WTC11 (cell line): ENCODE measurements around the gene ATXN3L. TPM values are rescaled to one million over a fixed set of nuclear protein-coding genes. Genes with fewer than 3 reads are reported as not detected.

Experiments
- ATAC-seq: fragments of 200-7000 bp; cut with Tn5 transposase; 2 replicates; pipeline ENCODE4 v1.10.0; 2021; ENCODE audit warnings: mild to moderate bottlenecking, moderate library complexity
- CTCF ChIA-PET: fragments of 300-600 bp; sonication (Branson Sonifier 250); formaldehyde crosslinking; loops from one replicate; lab custom pipeline; 2021; ENCODE audit warnings: antibody characterized with exemption; lab: Charles Lee
- POLR2A ChIA-PET: fragments of 350-600 bp; sonication (Branson Sonifier 250); formaldehyde crosslinking; loops from one replicate; lab custom pipeline; 2021; ENCODE audit warnings: antibody characterized with exemption; lab: Charles Lee
- DNase-seq: peaks from one replicate; pipeline ENCODE4 v3.0.0; 2021; ENCODE audit warnings: low spot score
- H3K27ac Mint-ChIP-seq: 2 replicates; pipeline ENCODE4 v1.8.0; 2021; ENCODE audit warnings: mixed read lengths
- H3K27me3 Mint-ChIP-seq: 2 replicates; pipeline ENCODE4 v1.8.0; 2021; ENCODE audit warnings: low read depth, mild to moderate bottlenecking, moderate library complexity, mixed read lengths
- H3K36me3 Mint-ChIP-seq: 2 replicates; pipeline ENCODE4 v1.8.0; 2021; ENCODE audit warnings: mixed read lengths
- H3K4me1 Mint-ChIP-seq: 2 replicates; pipeline ENCODE4 v1.8.0; 2022; ENCODE audit warnings: mixed read lengths
- H3K4me3 Mint-ChIP-seq: 2 replicates; pipeline ENCODE4 v1.8.0; 2021; ENCODE audit warnings: mild to moderate bottlenecking, moderate library complexity, mixed read lengths
- H3K9me3 Mint-ChIP-seq: 2 replicates; pipeline ENCODE4 v1.8.0; 2021; ENCODE audit warnings: mixed read lengths
- CREM ChIP-seq: sonication (generic); formaldehyde crosslinking; IDR thresholded peaks from 2 replicates; pipeline ENCODE4 v1.8.1; 2022; ENCODE audit warnings: mild to moderate bottlenecking, missing genetic modification reagents, moderate library complexity
- ELF4 ChIP-seq: sonication (generic); formaldehyde crosslinking; IDR thresholded peaks from 2 replicates; pipeline ENCODE4 v1.8.1; 2022; ENCODE audit warnings: low read depth, mild to moderate bottlenecking, moderate library complexity, missing genetic modification reagents
- EMX1 ChIP-seq: fragments of 250-450 bp; sonication (Bioruptor Pico); IDR thresholded peaks from 2 replicates; pipeline ENCODE4 v1.8.0; 2021; ENCODE audit warnings: mild to moderate bottlenecking
- FOXP1 ChIP-seq: sonication (generic); formaldehyde crosslinking; IDR thresholded peaks from 2 replicates; pipeline ENCODE4 v1.8.0; 2022; ENCODE audit warnings: missing genetic modification reagents, mild to moderate bottlenecking, moderate library complexity, borderline replicate concordance
- IRF2 ChIP-seq: sonication (generic); formaldehyde crosslinking; IDR thresholded peaks from 2 replicates; pipeline ENCODE4 v1.8.0; 2022; ENCODE audit warnings: low read depth, missing genetic modification reagents, borderline replicate concordance
- MXD4 ChIP-seq: fragments of 250-450 bp; sonication (Bioruptor Pico); IDR thresholded peaks from 2 replicates; pipeline ENCODE4 v1.8.0; 2021; ENCODE audit warnings: mild to moderate bottlenecking, moderate library complexity, borderline replicate concordance
- NFYB ChIP-seq: sonication (generic); formaldehyde crosslinking; conservative IDR thresholded peaks from 2 replicates; pipeline ENCODE4 v1.8.0; 2022; ENCODE audit warnings: low read depth, missing genetic modification reagents
- ZBTB21 ChIP-seq: sonication (generic); formaldehyde crosslinking; IDR thresholded peaks from 2 replicates; pipeline ENCODE4 v1.8.1; 2023; ENCODE audit warnings: mild to moderate bottlenecking, missing genetic modification reagents, borderline replicate concordance
- ZNF263 ChIP-seq: sonication (generic); formaldehyde crosslinking; IDR thresholded peaks from 2 replicates; pipeline ENCODE4 v1.8.1; 2022; ENCODE audit warnings: low read depth, mild to moderate bottlenecking, moderate library complexity, missing genetic modification reagents
- ZNF416 ChIP-seq: fragments of 250-450 bp; sonication (Bioruptor Pico); IDR thresholded peaks from 2 replicates; pipeline ENCODE4 v1.9.0; 2021; ENCODE audit warnings: mild to moderate bottlenecking, inconsistent platforms
- total RNA-seq: library from RNA; stranded (reverse); gene quantifications from 3 replicates; pipeline ENCODE4 v1.2.3, GENCODE V29; 2021
- TF ChIP-seq, protein P1 (sequence below): sonication (generic); formaldehyde crosslinking; IDR thresholded peaks from 2 replicates; pipeline ENCODE4 v1.8.0; 2022; ENCODE audit warnings: mild to moderate bottlenecking, missing genetic modification reagents
- TF ChIP-seq, protein P2 (sequence below): sonication (generic); formaldehyde crosslinking; IDR thresholded peaks from 2 replicates; pipeline ENCODE4 v1.8.0; 2023; ENCODE audit warnings: missing genetic modification reagents, mild to moderate bottlenecking, borderline replicate concordance
- TF ChIP-seq, protein P3 (sequence below): sonication (generic); formaldehyde crosslinking; IDR thresholded peaks from 2 replicates; pipeline ENCODE4 v1.8.1; 2023; ENCODE audit warnings: mild to moderate bottlenecking, missing genetic modification reagents, moderate library complexity
- TF ChIP-seq, protein P4 (sequence below): sonication (generic); formaldehyde crosslinking; IDR thresholded peaks from 2 replicates; pipeline ENCODE4 v1.8.1; 2022; ENCODE audit warnings: mild to moderate bottlenecking, missing genetic modification reagents, moderate library complexity, borderline replicate concordance
- TF ChIP-seq, protein P5 (sequence below): sonication (generic); formaldehyde crosslinking; IDR thresholded peaks from 2 replicates; pipeline ENCODE4 v1.8.1; 2022; ENCODE audit warnings: mild to moderate bottlenecking, moderate library complexity, missing genetic modification reagents
- TF ChIP-seq, protein P6 (sequence below): sonication (generic); formaldehyde crosslinking; IDR thresholded peaks from 2 replicates; pipeline ENCODE4 v1.8.0; 2022; ENCODE audit warnings: mild to moderate bottlenecking, missing genetic modification reagents
- TF ChIP-seq, protein P7 (sequence below): sonication (generic); formaldehyde crosslinking; IDR thresholded peaks from 2 replicates; pipeline ENCODE4 v1.8.0; 2023; ENCODE audit warnings: mild to moderate bottlenecking, missing genetic modification reagents
- TF ChIP-seq, protein P8 (sequence below): sonication (generic); formaldehyde crosslinking; IDR thresholded peaks from 2 replicates; pipeline ENCODE4 v1.8.1; 2023; ENCODE audit warnings: mild to moderate bottlenecking, missing genetic modification reagents
- TF ChIP-seq, protein P9 (sequence below): sonication (generic); formaldehyde crosslinking; IDR thresholded peaks from 2 replicates; pipeline ENCODE4 v1.8.1; 2023; ENCODE audit warnings: mild to moderate bottlenecking, missing genetic modification reagents, borderline replicate concordance

Gene ATXN3L
- total RNA-seq, 1 experiment from 2014 or later, result not detected

DNA sequence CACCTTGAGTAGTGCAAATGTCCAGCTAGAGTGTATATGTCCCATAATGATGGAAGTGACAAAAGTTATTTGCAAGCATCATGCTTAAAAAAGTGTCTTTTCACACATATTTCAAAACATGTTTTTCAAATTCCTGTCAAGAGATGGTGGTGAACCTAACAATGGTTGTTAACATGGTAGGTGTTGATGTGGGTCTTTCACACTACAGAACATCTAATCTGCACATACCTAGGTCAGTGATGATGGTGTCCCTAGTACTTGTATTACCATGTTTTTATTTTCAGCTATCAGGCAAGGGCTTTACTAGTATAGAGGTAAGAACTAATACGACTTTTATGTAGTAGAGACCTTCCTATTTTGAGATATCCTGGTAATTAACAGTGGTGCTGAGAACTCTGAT is 3.4 kb upstream of the ATXN3L start:
- no peaks in the 10 kb centered on the region for H3K27me3 Mint-ChIP-seq
- CTCF ChIA-PET, result no interaction called here
- H3K27ac Mint-ChIP-seq, result no peak overlapping the region
- H3K9me3 Mint-ChIP-seq, result peaks cover 5% of the 10 kb centered on the region; the same call in 1 of the 2 replicates
- H3K4me3 Mint-ChIP-seq, result no peak overlapping the region
- DNase-seq, result no peak
- no peaks in the 10 kb centered on the region for H3K36me3 Mint-ChIP-seq
- TF ChIP-seq FOXP1 (CRISPR knock-in tag) (no peak), MXD4 (no peak), ELF4 (no peak), EMX1 (CRISPR knock-in tag) (no peak), CREM (no peak), NFYB (CRISPR knock-in tag) (no peak), ZNF416 (CRISPR knock-in tag) (no peak), ZNF263 (CRISPR knock-in tag) (no peak), ZBTB21 (no peak), IRF2 (no peak)
- TF ChIP-seq, protein P1, sequence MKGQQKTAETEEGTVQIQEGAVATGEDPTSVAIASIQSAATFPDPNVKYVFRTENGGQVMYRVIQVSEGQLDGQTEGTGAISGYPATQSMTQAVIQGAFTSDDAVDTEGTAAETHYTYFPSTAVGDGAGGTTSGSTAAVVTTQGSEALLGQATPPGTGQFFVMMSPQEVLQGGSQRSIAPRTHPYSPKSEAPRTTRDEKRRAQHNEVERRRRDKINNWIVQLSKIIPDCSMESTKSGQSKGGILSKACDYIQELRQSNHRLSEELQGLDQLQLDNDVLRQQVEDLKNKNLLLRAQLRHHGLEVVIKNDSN, result no peak
- TF ChIP-seq, protein P2, sequence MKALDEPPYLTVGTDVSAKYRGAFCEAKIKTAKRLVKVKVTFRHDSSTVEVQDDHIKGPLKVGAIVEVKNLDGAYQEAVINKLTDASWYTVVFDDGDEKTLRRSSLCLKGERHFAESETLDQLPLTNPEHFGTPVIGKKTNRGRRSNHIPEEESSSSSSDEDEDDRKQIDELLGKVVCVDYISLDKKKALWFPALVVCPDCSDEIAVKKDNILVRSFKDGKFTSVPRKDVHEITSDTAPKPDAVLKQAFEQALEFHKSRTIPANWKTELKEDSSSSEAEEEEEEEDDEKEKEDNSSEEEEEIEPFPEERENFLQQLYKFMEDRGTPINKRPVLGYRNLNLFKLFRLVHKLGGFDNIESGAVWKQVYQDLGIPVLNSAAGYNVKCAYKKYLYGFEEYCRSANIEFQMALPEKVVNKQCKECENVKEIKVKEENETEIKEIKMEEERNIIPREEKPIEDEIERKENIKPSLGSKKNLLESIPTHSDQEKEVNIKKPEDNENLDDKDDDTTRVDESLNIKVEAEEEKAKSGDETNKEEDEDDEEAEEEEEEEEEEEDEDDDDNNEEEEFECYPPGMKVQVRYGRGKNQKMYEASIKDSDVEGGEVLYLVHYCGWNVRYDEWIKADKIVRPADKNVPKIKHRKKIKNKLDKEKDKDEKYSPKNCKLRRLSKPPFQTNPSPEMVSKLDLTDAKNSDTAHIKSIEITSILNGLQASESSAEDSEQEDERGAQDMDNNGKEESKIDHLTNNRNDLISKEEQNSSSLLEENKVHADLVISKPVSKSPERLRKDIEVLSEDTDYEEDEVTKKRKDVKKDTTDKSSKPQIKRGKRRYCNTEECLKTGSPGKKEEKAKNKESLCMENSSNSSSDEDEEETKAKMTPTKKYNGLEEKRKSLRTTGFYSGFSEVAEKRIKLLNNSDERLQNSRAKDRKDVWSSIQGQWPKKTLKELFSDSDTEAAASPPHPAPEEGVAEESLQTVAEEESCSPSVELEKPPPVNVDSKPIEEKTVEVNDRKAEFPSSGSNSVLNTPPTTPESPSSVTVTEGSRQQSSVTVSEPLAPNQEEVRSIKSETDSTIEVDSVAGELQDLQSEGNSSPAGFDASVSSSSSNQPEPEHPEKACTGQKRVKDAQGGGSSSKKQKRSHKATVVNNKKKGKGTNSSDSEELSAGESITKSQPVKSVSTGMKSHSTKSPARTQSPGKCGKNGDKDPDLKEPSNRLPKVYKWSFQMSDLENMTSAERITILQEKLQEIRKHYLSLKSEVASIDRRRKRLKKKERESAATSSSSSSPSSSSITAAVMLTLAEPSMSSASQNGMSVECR, result no peak
- TF ChIP-seq, protein P3, sequence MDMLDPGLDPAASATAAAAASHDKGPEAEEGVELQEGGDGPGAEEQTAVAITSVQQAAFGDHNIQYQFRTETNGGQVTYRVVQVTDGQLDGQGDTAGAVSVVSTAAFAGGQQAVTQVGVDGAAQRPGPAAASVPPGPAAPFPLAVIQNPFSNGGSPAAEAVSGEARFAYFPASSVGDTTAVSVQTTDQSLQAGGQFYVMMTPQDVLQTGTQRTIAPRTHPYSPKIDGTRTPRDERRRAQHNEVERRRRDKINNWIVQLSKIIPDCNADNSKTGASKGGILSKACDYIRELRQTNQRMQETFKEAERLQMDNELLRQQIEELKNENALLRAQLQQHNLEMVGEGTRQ (CRISPR knock-in tag), result no peak
- TF ChIP-seq, protein P4, sequence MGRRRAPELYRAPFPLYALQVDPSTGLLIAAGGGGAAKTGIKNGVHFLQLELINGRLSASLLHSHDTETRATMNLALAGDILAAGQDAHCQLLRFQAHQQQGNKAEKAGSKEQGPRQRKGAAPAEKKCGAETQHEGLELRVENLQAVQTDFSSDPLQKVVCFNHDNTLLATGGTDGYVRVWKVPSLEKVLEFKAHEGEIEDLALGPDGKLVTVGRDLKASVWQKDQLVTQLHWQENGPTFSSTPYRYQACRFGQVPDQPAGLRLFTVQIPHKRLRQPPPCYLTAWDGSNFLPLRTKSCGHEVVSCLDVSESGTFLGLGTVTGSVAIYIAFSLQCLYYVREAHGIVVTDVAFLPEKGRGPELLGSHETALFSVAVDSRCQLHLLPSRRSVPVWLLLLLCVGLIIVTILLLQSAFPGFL (CRISPR knock-in tag), result no peak
- TF ChIP-seq, protein P5, sequence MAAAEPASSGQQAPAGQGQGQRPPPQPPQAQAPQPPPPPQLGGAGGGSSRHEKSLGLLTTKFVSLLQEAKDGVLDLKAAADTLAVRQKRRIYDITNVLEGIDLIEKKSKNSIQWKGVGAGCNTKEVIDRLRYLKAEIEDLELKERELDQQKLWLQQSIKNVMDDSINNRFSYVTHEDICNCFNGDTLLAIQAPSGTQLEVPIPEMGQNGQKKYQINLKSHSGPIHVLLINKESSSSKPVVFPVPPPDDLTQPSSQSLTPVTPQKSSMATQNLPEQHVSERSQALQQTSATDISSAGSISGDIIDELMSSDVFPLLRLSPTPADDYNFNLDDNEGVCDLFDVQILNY (CRISPR knock-in tag), result no peak
- TF ChIP-seq, protein P6, sequence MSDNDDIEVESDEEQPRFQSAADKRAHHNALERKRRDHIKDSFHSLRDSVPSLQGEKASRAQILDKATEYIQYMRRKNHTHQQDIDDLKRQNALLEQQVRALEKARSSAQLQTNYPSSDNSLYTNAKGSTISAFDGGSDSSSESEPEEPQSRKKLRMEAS (CRISPR knock-in tag), result no peak
- TF ChIP-seq, protein P7, sequence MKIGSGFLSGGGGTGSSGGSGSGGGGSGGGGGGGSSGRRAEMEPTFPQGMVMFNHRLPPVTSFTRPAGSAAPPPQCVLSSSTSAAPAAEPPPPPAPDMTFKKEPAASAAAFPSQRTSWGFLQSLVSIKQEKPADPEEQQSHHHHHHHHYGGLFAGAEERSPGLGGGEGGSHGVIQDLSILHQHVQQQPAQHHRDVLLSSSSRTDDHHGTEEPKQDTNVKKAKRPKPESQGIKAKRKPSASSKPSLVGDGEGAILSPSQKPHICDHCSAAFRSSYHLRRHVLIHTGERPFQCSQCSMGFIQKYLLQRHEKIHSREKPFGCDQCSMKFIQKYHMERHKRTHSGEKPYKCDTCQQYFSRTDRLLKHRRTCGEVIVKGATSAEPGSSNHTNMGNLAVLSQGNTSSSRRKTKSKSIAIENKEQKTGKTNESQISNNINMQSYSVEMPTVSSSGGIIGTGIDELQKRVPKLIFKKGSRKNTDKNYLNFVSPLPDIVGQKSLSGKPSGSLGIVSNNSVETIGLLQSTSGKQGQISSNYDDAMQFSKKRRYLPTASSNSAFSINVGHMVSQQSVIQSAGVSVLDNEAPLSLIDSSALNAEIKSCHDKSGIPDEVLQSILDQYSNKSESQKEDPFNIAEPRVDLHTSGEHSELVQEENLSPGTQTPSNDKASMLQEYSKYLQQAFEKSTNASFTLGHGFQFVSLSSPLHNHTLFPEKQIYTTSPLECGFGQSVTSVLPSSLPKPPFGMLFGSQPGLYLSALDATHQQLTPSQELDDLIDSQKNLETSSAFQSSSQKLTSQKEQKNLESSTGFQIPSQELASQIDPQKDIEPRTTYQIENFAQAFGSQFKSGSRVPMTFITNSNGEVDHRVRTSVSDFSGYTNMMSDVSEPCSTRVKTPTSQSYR, result no peak
- TF ChIP-seq, protein P8, sequence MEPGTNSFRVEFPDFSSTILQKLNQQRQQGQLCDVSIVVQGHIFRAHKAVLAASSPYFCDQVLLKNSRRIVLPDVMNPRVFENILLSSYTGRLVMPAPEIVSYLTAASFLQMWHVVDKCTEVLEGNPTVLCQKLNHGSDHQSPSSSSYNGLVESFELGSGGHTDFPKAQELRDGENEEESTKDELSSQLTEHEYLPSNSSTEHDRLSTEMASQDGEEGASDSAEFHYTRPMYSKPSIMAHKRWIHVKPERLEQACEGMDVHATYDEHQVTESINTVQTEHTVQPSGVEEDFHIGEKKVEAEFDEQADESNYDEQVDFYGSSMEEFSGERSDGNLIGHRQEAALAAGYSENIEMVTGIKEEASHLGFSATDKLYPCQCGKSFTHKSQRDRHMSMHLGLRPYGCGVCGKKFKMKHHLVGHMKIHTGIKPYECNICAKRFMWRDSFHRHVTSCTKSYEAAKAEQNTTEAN (CRISPR knock-in tag), result no peak
- TF ChIP-seq, protein P9, sequence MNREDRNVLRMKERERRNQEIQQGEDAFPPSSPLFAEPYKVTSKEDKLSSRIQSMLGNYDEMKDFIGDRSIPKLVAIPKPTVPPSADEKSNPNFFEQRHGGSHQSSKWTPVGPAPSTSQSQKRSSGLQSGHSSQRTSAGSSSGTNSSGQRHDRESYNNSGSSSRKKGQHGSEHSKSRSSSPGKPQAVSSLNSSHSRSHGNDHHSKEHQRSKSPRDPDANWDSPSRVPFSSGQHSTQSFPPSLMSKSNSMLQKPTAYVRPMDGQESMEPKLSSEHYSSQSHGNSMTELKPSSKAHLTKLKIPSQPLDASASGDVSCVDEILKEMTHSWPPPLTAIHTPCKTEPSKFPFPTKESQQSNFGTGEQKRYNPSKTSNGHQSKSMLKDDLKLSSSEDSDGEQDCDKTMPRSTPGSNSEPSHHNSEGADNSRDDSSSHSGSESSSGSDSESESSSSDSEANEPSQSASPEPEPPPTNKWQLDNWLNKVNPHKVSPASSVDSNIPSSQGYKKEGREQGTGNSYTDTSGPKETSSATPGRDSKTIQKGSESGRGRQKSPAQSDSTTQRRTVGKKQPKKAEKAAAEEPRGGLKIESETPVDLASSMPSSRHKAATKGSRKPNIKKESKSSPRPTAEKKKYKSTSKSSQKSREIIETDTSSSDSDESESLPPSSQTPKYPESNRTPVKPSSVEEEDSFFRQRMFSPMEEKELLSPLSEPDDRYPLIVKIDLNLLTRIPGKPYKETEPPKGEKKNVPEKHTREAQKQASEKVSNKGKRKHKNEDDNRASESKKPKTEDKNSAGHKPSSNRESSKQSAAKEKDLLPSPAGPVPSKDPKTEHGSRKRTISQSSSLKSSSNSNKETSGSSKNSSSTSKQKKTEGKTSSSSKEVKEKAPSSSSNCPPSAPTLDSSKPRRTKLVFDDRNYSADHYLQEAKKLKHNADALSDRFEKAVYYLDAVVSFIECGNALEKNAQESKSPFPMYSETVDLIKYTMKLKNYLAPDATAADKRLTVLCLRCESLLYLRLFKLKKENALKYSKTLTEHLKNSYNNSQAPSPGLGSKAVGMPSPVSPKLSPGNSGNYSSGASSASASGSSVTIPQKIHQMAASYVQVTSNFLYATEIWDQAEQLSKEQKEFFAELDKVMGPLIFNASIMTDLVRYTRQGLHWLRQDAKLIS, result no peak
- POLR2A ChIA-PET, result no interaction called here
- no peaks in the 10 kb centered on the region for H3K4me1 Mint-ChIP-seq
- no peak for ATAC-seq
